Mesendoderm (in vitro differentiated cells): ENCODE results near the gene KYNU.
"Not testable (repeated sequence)": the region's sequence is repeated elsewhere in the genome, so short reads cannot be mapped to it uniquely, and the experiment has no call there.

Source experiments
- DNase-seq: peaks from one replicate; pipeline ENCODE4 v3.0.0; 2013
- H2AK5ac ChIP-seq: 2 replicates; pipeline ENCODE4 v1.6.1; 2013; ENCODE audit warnings: low read length, inconsistent platforms
- H2BK120ac ChIP-seq: 2 replicates; pipeline ENCODE4 v1.6.1; 2013; ENCODE audit warnings: low read depth, mild to moderate bottlenecking, low read length, moderate library complexity, mixed read lengths
- H2BK15ac ChIP-seq: replicated peaks from 2 replicates; pipeline ENCODE4 v1.6.1; 2013; ENCODE audit warnings: low read depth, mild to moderate bottlenecking, moderate library complexity
- H2BK5ac ChIP-seq: 2 replicates; pipeline ENCODE4 v1.6.1; 2013; ENCODE audit warnings: low read length, inconsistent platforms
- H3K18ac ChIP-seq: 2 replicates; pipeline ENCODE4 v1.6.1; 2013; ENCODE audit warnings: mild to moderate bottlenecking, low read length, mixed read lengths
- H3K23ac ChIP-seq: one replicate; pipeline ENCODE4 v1.6.1; 2013; ENCODE audit warnings: low read length
- H3K27ac ChIP-seq: 2 replicates; pipeline ENCODE4 v1.5.1; 2013; ENCODE audit warnings: low read depth, mild to moderate bottlenecking, inconsistent platforms, low read length, moderate library complexity
- H3K27me3 ChIP-seq: 2 replicates; pipeline ENCODE4 v1.6.1; 2013; ENCODE audit warnings: low read length, control low read depth, mild to moderate bottlenecking, inconsistent platforms; ENCODE audit not compliant: insufficient read depth, poor library complexity
- H3K36me3 ChIP-seq: 2 replicates; pipeline ENCODE4 v1.6.1; 2013; ENCODE audit warnings: low read length, inconsistent platforms; ENCODE audit not compliant: control insufficient read depth, insufficient read depth
- H3K4ac ChIP-seq: one replicate; pipeline ENCODE4 v1.6.1; 2013; ENCODE audit warnings: low read depth, mild to moderate bottlenecking, low read length, moderate library complexity
- H3K4me1 ChIP-seq: 2 replicates; pipeline ENCODE4 v1.6.1; 2013; ENCODE audit warnings: low read depth, low read length, inconsistent platforms; ENCODE audit not compliant: control insufficient read depth
- H3K4me2 ChIP-seq: 2 replicates; pipeline ENCODE4 v1.6.1; 2013; ENCODE audit warnings: low read length
- H3K4me3 ChIP-seq: 2 replicates; pipeline ENCODE4 v1.5.1; 2013; ENCODE audit warnings: mild to moderate bottlenecking, low read length
- H3K56ac ChIP-seq: one replicate; pipeline ENCODE4 v1.6.1; 2013; ENCODE audit warnings: low read length
- H3K79me1 ChIP-seq: 2 replicates; pipeline ENCODE4 v1.6.1; 2013; ENCODE audit warnings: low read length, inconsistent platforms
- H3K79me2 ChIP-seq: 2 replicates; pipeline ENCODE4 v1.6.1; 2013; ENCODE audit warnings: mild to moderate bottlenecking, low read length; ENCODE audit not compliant: control insufficient read depth, insufficient read depth
- H3K9ac ChIP-seq: 2 replicates; pipeline ENCODE4 v1.6.1; 2013; ENCODE audit warnings: low read length, inconsistent platforms
- H4K5ac ChIP-seq: one replicate; pipeline ENCODE4 v1.6.1; 2013; ENCODE audit warnings: low read length
- H4K8ac ChIP-seq: one replicate; pipeline ENCODE4 v1.6.1; 2013; ENCODE audit warnings: low read depth, mild to moderate bottlenecking, control low read depth, low read length, moderate library complexity
- WGBS: extraction: QIAGEN DNeasy Blood & Tissue Kit; methylation state at CpG from one replicate; pipeline ENCODE4 v1.1.7; 2013; ENCODE audit warnings: low lambda C conversion rate, missing lambda C conversion rate; ENCODE audit not compliant: insufficient coverage; ENCODE audit errors: extremely low coverage; 5-methylcytosine and 5-hydroxymethylcytosine counted together

The KYNU gene

GRCh38 chr2:142876423-142876822 is 1.0 kb upstream of the KYNU start:
- Histone ChIP-seq H4K5ac (no peak overlapping the region), H4K8ac (no peak overlapping the region), H2AK5ac (no peak overlapping the region), H2BK120ac (no peak overlapping the region), H3K4me2 (no peak overlapping the region), H3K56ac (no peak overlapping the region), H3K4ac (no peak overlapping the region), H3K36me3 (no peaks in the 10 kb centered on the region), H3K27me3 (no peaks in the 10 kb centered on the region), H3K79me1 (no peaks in the 10 kb centered on the region), H3K18ac (no peak overlapping the region), H2BK15ac (no peak overlapping the region), H3K9ac (no peak overlapping the region), H3K4me3 (no peak overlapping the region), H3K23ac (no peak overlapping the region), H3K79me2 (no peaks in the 10 kb centered on the region), H3K4me1 (no peaks in the 10 kb centered on the region), H2BK5ac (no peak overlapping the region), H3K27ac (no peak overlapping the region)
- no CpG with 5 or more reads among the region's 2 CpGs for WGBS
- no peak for DNase-seq

GRCh38 chr2:142878031-142878678 is 691 bp downstream of the KYNU start:
- Histone ChIP-seq H3K18ac (no peak overlapping the region), H3K79me1 (no peaks in the 10 kb centered on the region), H3K4ac (no peak overlapping the region), H3K36me3 (no peaks in the 10 kb centered on the region), H3K27me3 (no peaks in the 10 kb centered on the region), H3K79me2 (no peaks in the 10 kb centered on the region), H4K8ac (no peak overlapping the region), H2BK5ac (no peak overlapping the region), H3K4me1 (no peaks in the 10 kb centered on the region), H2BK15ac (no peak overlapping the region), H3K23ac (no peak overlapping the region), H3K56ac (no peak overlapping the region), H4K5ac (no peak overlapping the region), H2AK5ac (no peak overlapping the region), H3K9ac (no peak overlapping the region), H2BK120ac (no peak overlapping the region), H3K4me2 (no peak overlapping the region), H3K4me3 (no peak overlapping the region), H3K27ac (no peak overlapping the region)
- WGBS = no CpG with 5 or more reads among the region's 6 CpGs
- no peak for DNase-seq

- Histone ChIP-seq H3K79me1 (no peaks in the 10 kb centered on the region), H3K23ac (no peak overlapping the region), H2BK120ac (no peak overlapping the region), H3K9ac (no peak overlapping the region), H3K36me3 (no peaks in the 10 kb centered on the region), H3K27me3 (no peaks in the 10 kb centered on the region), H3K27ac (no peak overlapping the region), H3K4me2 (no peak overlapping the region), H3K56ac (no peak overlapping the region), H3K4me1 (no peaks in the 10 kb centered on the region), H2BK15ac (no peak overlapping the region), H3K4ac (no peak overlapping the region), H4K8ac (no peak overlapping the region), H3K79me2 (no peaks in the 10 kb centered on the region), H3K4me3 (no peak overlapping the region), H2BK5ac (no peak overlapping the region), H4K5ac (no peak overlapping the region), H2AK5ac (no peak overlapping the region), H3K18ac (no peak overlapping the region)
- no CpG with 5 or more reads among the region's 4 CpGs for WGBS
- DNase-seq = no peak
Observed at GRCh38 chr2:142879151-142879550, 1.7 kb downstream of the KYNU start.

GRCh38 chr2:142880279-142880678 is 2.8 kb downstream of the KYNU start:
- Histone ChIP-seq H3K36me3 (no peaks in the 10 kb centered on the region), H2AK5ac (no peak overlapping the region), H2BK5ac (no peak overlapping the region), H4K8ac (no peak overlapping the region), H3K27ac (no peak overlapping the region), H3K4ac (no peak overlapping the region), H3K4me2 (no peak overlapping the region), H3K4me1 (no peaks in the 10 kb centered on the region), H3K4me3 (no peak overlapping the region), H4K5ac (no peak overlapping the region), H3K9ac (no peak overlapping the region), H3K56ac (no peak overlapping the region), H3K79me1 (no peaks in the 10 kb centered on the region), H3K18ac (no peak overlapping the region), H3K23ac (no peak overlapping the region), H3K27me3 (no peaks in the 10 kb centered on the region), H2BK15ac (no peak overlapping the region), H3K79me2 (no peaks in the 10 kb centered on the region), H2BK120ac (no peak overlapping the region)
- no peak for DNase-seq

GRCh38 chr2:142881619-142882018 is 4.2 kb downstream of the KYNU start:
- H3K36me3 ChIP-seq = no peaks in the 10 kb centered on the region
- H3K4me1 ChIP-seq = no peaks in the 10 kb centered on the region
- no peak overlapping the region for H3K4me3 ChIP-seq
- H3K27ac ChIP-seq = no peak overlapping the region
- H2BK15ac ChIP-seq = no peak overlapping the region
- H3K27me3 ChIP-seq = no peaks in the 10 kb centered on the region
- no peak overlapping the region for H3K23ac ChIP-seq
- H3K4ac ChIP-seq = no peak overlapping the region
- no peak for DNase-seq
- H3K9ac ChIP-seq = no peak overlapping the region
- no peak overlapping the region for H4K8ac ChIP-seq
- H2AK5ac ChIP-seq = no peak overlapping the region
- H3K18ac ChIP-seq = no peak overlapping the region
- H2BK120ac ChIP-seq = no peak overlapping the region
- H2BK5ac ChIP-seq = no peak overlapping the region
- WGBS = no CpG with 5 or more reads among the region's 3 CpGs
- no peaks in the 10 kb centered on the region for H3K79me1 ChIP-seq
- H3K56ac ChIP-seq = no peak overlapping the region
- no peaks in the 10 kb centered on the region for H3K79me2 ChIP-seq
- H3K4me2 ChIP-seq = no peak overlapping the region
- no peak overlapping the region for H4K5ac ChIP-seq

GRCh38 chr2:142882500-142882899 is 5.0 kb downstream of the KYNU start:
- not testable (repeated sequence) for H3K23ac ChIP-seq, H4K5ac ChIP-seq, H2AK5ac ChIP-seq, H3K27me3 ChIP-seq, H3K4me1 ChIP-seq, H3K79me2 ChIP-seq, H3K36me3 ChIP-seq, H2BK120ac ChIP-seq, H3K4ac ChIP-seq, H3K9ac ChIP-seq, DNase-seq, H3K4me2 ChIP-seq, H3K56ac ChIP-seq, H2BK15ac ChIP-seq, H2BK5ac ChIP-seq, H4K8ac ChIP-seq, H3K18ac ChIP-seq, H3K27ac ChIP-seq, H3K4me3 ChIP-seq, H3K79me1 ChIP-seq
- no CpG with 5 or more reads among the region's 3 CpGs for WGBS
